Ovary (tissue), 9 donors: ENCODE data around the gene PNPO. TPM values are rescaled to one million over a fixed set of nuclear protein-coding genes. Genes with fewer than 3 reads are reported as not detected.
A peak's percentile ranks its signal among the peaks of the same experiment; 100 is the strongest.

ENCODE experiments used
- DNase-seq, 5 donors: peaks; one replicate each; pipeline ENCODE4 v3.0.0-alpha.2; 2019 to 2020
- H3K27ac ChIP-seq, 2 donors: fragments of 200-600 bp; one replicate each; pipeline versions ENCODE4 v1.5.1 to v1.8.0; 2019 to 2022
- H3K27me3 ChIP-seq: fragments of 200-600 bp; one replicate; pipeline ENCODE4 v1.8.0; 2022
- H3K36me3 ChIP-seq: fragments of 200-600 bp; sonication (generic); one replicate; pipeline ENCODE4 v1.5.1; 2019
- H3K4me1 ChIP-seq: one replicate; pipeline ENCODE4 v1.8.1; 2013; ENCODE audit warnings: mild to moderate bottlenecking, moderate library complexity; ENCODE audit not compliant: insufficient read depth
- H3K4me3 ChIP-seq: fragments of 200-600 bp; sonication (generic); one replicate; pipeline ENCODE4 v1.5.1; 2017
- H3K9me3 ChIP-seq, 2 donors: fragments of 200-600 bp in 1 of 2; sonication (generic) in 1 of 2; one replicate each; pipeline versions ENCODE4 v1.5.1 to v1.8.1; 2013 to 2019; ENCODE audit warnings: mild to moderate bottlenecking in 1 of 2, moderate library complexity in 1 of 2
- CTCF ChIP-seq, 3 donors: fragments of 450-650 bp in 2 of 3; fragments of 200-600 bp in 1 of 3; IDR thresholded peaks; one replicate each; pipeline versions ENCODE4 v1.5.1 to v1.8.0; 2016 to 2022; ENCODE audit warnings: antibody characterized with exemption in 3 of 3, mild to moderate bottlenecking in 1 of 3
- EP300 ChIP-seq: sonication (generic); formaldehyde crosslinking; IDR thresholded peaks from one replicate; pipeline ENCODE4 v1.6.1; 2017; ENCODE audit warnings: antibody characterized with exemption
- POLR2A ChIP-seq: fragments of 450-650 bp; IDR thresholded peaks from one replicate; pipeline ENCODE4 v1.6.1; 2017; ENCODE audit warnings: antibody characterized with exemption, mild to moderate bottlenecking, moderate library complexity
- WGBS, 3 donors: extraction: QIAGEN DNeasy Blood & Tissue Kit in 1 of 3; methylation state at CpG; one replicate each; pipeline versions ENCODE4 v1.1.5 to v1.1.7; 2013 to 2017; 5-methylcytosine and 5-hydroxymethylcytosine counted together
- intact Hi-C, 4 donors: fragments of 100-400 bp; cut with DNase I; formaldehyde crosslinking; loops; one replicate each; pipeline versions ENCODE4 v1.11.0 to v1.15.1; 2022 to 2023
- polyA plus RNA-seq, 2 donors: library from polyadenylated mRNA; stranded (reverse); fragments of 200-250 nt in 1 of 2; fragments of 350-450 nt in 1 of 2; fragmentation: Illumina TruSeq in 1 of 2; extraction: RNeasy Lipid Tissue Mini Kit (QIAGEN cat#74804) in 1 of 2; gene quantifications; one replicate each; pipeline ENCODE4 v1.2.3, GENCODE V29; 2013 to 2014
- total RNA-seq, 7 donors: library from RNA; depleted of rRNA in 2 of 7; stranded (reverse); fragments of >200 nt in 2 of 7; fragmentation: NEBNext Ultra II Directional in 3 of 7; extraction: Animal tissue kit (Norgen Biotek cat#: 25700) in 3 of 7; gene quantifications; one replicate each; pipeline versions ENCODE4 v1.1.0 to v1.2.4, GENCODE V29; 2016 to 2023
- donor health status: DM: no; HTN: no; CAD: no; lungs with moderate emphysema.
- donor health status: DM: no; HTN: no; CAD: no.
- donor health status: Bipolar disorder and iron deficiency.
- donor health status: DM: yes; HTN: yes; CAD: no.
- donor health status: DM: no; HTN: no; CAD: no.
- donor health status: DM: yes; HTN: yes; CAD: no.

Gene PNPO
- total and polyA plus RNA-seq, 9 donors: 6.1 to 32.4 (median 21.8) TPM

DNA sequence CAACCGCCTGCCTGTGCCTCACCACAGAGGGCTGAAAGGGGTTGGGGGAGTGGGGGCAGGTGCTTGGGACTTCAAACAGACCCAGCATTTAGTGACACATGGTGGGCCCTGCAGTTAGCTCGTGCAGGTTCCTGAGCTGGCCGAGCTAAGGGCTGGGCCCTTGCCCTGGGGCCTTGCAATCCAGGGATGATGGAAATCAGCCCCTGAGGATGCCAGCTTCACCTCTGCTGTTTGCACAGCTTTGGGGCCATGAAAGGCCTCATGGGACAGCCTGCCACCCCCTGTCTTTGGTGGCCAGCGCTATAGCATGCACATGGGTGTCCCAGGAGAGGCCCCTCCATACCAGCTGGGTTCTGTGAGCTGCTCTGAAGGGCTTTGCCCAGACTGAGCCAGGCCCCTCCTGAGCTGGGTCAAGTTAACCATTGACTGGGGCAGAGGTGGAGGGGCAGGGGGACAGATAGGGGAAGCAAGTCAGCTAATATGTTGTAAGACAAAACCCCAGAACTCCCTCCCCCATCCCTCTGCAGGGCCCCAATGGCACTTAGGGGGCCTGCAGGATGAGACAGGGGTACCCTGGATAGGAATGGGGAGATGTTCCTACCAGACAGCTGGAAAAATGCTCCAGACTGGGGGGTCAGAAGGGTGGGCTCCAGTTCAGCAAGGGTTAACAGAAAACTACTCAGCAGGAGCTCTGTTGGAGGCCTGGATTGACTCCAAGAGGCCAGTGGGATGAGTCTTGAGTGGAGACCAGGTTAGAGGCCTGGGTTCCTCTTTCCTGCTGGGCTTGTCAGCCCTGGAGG is 15.6 kb downstream of the PNPO start:
- no peak for DNase-seq
- intact Hi-C loops: loop anchor here in 1 of 4 donors (10.0 kb wide), 1 partner anchor 112 kb away; the partner anchor contains the start of gene SCRN2
- 68 to 74% (median 74%) methylated on average over 3 to 4 of the region's 4 CpGs for WGBS, 3 donors
- Histone ChIP-seq H3K27me3 (no peaks in the 10 kb centered on the region), H3K4me1 (no peaks in the 10 kb centered on the region), H3K9me3 (no peaks in the 10 kb centered on the region), H3K36me3 (no peaks in the 10 kb centered on the region), H3K27ac (no peak overlapping the region), H3K4me3 (peak overlapping the region; percentile 16)
- TF ChIP-seq POLR2A (no peak), CTCF (IDR thresholded peaks at IDR 0.05) (no peak), EP300 (no peak)

GRCh38 chr17:47957591-47958490 is 16.5 kb downstream of the PNPO start, which contains the start of gene PRR15L:
Gene PRR15L, minus strand, starts transcription at chr17:47957883. Its CDS starts 4,649 bp downstream, at chr17:47953234.
- H3K27ac ChIP-seq: no peak within 1 kb of the TSS
- TF ChIP-seq EP300 (no peak), CTCF (IDR thresholded peaks at IDR 0.05) (no peak), POLR2A (no peak)
- H3K36me3 ChIP-seq: no peaks in the 10 kb centered on the region
- intact Hi-C loops: loop anchor here in 1 of 4 donors (10.0 kb wide), 1 partner anchor 113 kb away; the partner anchor contains the start of gene SCRN2
- 51 to 61% (median 57%) methylated on average over 16 of the region's 16 CpGs for WGBS, 3 donors
- no peaks in the 10 kb centered on the region for H3K27me3 ChIP-seq
- no peaks in the 10 kb centered on the region for H3K9me3 ChIP-seq
- no peaks in the 10 kb centered on the region for H3K4me1 ChIP-seq
- DNase-seq: no peak
- peak within 1 kb of the TSS; percentile 16 for H3K4me3 ChIP-seq

DNA sequence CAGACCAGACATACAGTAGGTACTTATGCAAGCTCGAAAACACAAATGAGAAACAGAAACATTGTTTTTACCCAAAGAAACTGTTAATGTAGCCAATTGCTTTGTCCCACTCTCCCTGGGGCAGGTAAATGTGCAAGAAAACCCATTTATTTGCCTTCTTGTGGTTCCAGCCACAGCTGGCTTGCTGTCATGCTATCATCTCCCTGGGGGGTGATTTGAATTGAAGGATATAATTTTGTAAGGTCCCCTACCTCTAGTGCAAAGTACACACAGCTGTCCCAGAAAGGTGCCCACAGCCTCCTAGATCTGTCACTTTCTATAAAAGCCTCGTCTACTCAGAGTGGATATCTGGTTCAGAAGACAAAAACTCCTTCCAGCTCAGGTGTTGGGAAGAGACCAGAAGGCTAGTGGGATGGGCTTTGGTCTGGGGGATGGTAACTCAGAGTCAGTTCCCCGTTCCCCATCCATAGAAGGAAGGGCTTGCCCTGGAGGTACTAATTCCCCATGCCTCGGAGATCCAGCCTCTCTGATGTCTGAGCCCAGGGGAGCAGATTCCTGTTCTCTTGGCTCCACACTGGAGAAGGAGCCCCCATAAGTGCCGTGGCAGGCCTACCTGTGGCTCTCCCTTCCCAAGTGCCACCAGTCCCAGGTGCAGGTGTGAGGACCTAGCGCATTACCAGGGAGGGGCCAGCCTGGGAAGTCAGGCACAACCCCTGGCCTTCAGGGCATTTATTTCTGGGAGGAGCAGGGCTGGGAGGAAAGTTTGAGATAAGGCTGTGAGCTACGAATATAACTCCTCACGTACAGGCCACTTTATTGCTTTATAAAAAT is 18.7 kb downstream of the PNPO start:
- 68 to 73% (median 72%) methylated on average over 8 of the region's 8 CpGs for WGBS, 3 donors
- H3K36me3 ChIP-seq: no peaks in the 10 kb centered on the region
- no peak for TF ChIP-seq POLR2A
- no peak for TF ChIP-seq CTCF (IDR thresholded peaks at IDR 0.05)
- no peak for TF ChIP-seq EP300
- H3K9me3 ChIP-seq: no peaks in the 10 kb centered on the region
- no peaks in the 10 kb centered on the region for H3K4me1 ChIP-seq
- H3K27me3 ChIP-seq: no peaks in the 10 kb centered on the region
- intact Hi-C loops: loop anchor here in 1 of 4 donors (10.0 kb wide), 2 partner anchors 55 to 115 kb away; partner anchors contain the start of gene SCRN2
- no peak for DNase-seq
- H3K27ac ChIP-seq: no peak overlapping the region
- H3K4me3 ChIP-seq: no peak overlapping the region

DNA sequence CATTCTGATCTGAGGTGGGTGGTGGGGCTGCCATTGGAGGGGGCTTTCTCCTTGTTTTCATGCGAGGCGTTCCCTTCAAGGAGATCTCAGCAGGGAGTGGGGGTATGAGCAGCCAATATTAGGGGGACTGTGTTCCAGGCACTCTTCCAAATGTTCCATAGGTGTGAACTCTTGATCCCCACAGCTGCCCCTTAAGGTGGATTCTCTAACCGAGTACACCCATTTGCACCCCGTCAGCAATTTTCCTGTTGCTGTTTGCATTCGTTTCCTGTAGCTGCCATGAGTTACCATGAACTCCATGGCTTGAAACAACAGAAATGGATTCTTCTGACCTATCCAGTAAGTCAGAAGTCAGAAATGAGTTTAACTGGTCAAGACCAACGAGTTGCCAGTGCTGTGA is 20.0 kb downstream of the PNPO start:
- Histone ChIP-seq H3K27me3 (no peaks in the 10 kb centered on the region), H3K27ac (no peak overlapping the region), H3K4me1 (peaks cover 4% of the 10 kb centered on the region), H3K4me3 (no peak overlapping the region), H3K9me3 (no peaks in the 10 kb centered on the region), H3K36me3 (no peaks in the 10 kb centered on the region)
- intact Hi-C loops: loop anchor here in 1 of 4 donors (10.0 kb wide), 1 partner anchor 53 kb away; no protein-coding TSS in a partner anchor
- 84 to 88% (median 87%) methylated on average over 6 of the region's 6 CpGs for WGBS, 3 donors
- DNase-seq: no peak
- TF ChIP-seq EP300 (no peak), CTCF (IDR thresholded peaks at IDR 0.05) (no peak), POLR2A (no peak)
